Tibial artery (tissue), 4 donors: ENCODE results near the gene DSCAM.

Experiments
- DNase-seq, 2 donors: peaks; one replicate each; pipeline ENCODE4 v3.0.0-alpha.2; 2019
- H3K27ac ChIP-seq, 2 donors: fragments of 200-600 bp; sonication (generic) in 1 of 2; 1 replicate in 1 of 2; 2 replicates in 1 of 2; pipeline ENCODE4 v1.5.1; 2018 to 2019; ENCODE audit warnings: mild to moderate bottlenecking in 1 of 2
- H3K27me3 ChIP-seq, 2 donors: fragments of 200-600 bp; sonication (generic) in 1 of 2; one replicate each; pipeline versions ENCODE4 v1.5.1 to v1.6.0; 2016 to 2019
- H3K36me3 ChIP-seq, 3 donors: fragments of 200-600 bp; sonication (generic) in 2 of 3; one replicate each; pipeline ENCODE4 v1.5.1; 2016 to 2019; ENCODE audit warnings: mild to moderate bottlenecking in 2 of 3
- H3K4me1 ChIP-seq, 4 donors: fragments of 200-600 bp; sonication (generic) in 2 of 4; 1 replicate in 3 of 4; 2 replicates in 1 of 4; pipeline ENCODE4 v1.5.1; 2016 to 2019
- H3K4me3 ChIP-seq, 2 donors: fragments of 200-600 bp; sonication (generic) in 1 of 2; 1 replicate in 1 of 2; 2 replicates in 1 of 2; pipeline ENCODE4 v1.5.1; 2018 to 2019; ENCODE audit warnings: mild to moderate bottlenecking in 2 of 2
- H3K9me3 ChIP-seq, 3 donors: fragments of 200-600 bp; sonication (generic) in 1 of 3; one replicate each; pipeline ENCODE4 v1.5.1; 2016 to 2019
- CTCF ChIP-seq, 2 experiments: fragments of 200-600 bp in 1 of 2; fragments of 450-650 bp in 1 of 2; IDR thresholded peaks; one replicate each; pipeline ENCODE4 v1.5.1; 2017 to 2019; ENCODE audit warnings: antibody characterized with exemption in 2 of 2, mild to moderate bottlenecking in 1 of 2, moderate library complexity in 1 of 2
- intact Hi-C: fragments of 100-400 bp; cut with DNase I; formaldehyde crosslinking; loops from one replicate; pipeline ENCODE4 v1.15.0; 2023; ENCODE audit warnings: low total_unique reads

DSCAM gene

GRCh38 chr21:40837456-40837855 lies 9.5 kb downstream of the DSCAM start:
- intact Hi-C loops: no loop called here
- Histone ChIP-seq H3K4me1 (peaks cover 0 to 7% (median 0%) of the 10 kb centered on the region in 4 donors), H3K36me3 (no peaks in the 10 kb centered on the region), H3K9me3 (no peaks in the 10 kb centered on the region), H3K4me3 (no peak overlapping the region), H3K27ac (no peak overlapping the region), H3K27me3 (peaks cover 0 to 17% of the 10 kb centered on the region in 2 donors)
- no peak for DNase-seq
- TF ChIP-seq CTCF (IDR thresholded peaks at IDR 0.05): no peak

- H3K36me3 ChIP-seq: no peaks in the 10 kb centered on the region
- H3K4me1 ChIP-seq: no peaks in the 10 kb centered on the region
- H3K27ac ChIP-seq: no peak overlapping the region
- no peak for TF ChIP-seq CTCF (IDR thresholded peaks at IDR 0.05)
- H3K27me3 ChIP-seq: no peaks in the 10 kb centered on the region
- no peak for DNase-seq
- no peaks in the 10 kb centered on the region for H3K9me3 ChIP-seq
- intact Hi-C loops: no loop called here
- H3K4me3 ChIP-seq: no peak overlapping the region
These were observed 11.7 kb downstream of the DSCAM start for GRCh38 chr21:40835184-40835694.

- Histone ChIP-seq H3K4me1 (no peaks in the 10 kb centered on the region), H3K9me3 (no peaks in the 10 kb centered on the region), H3K27me3 (no peaks in the 10 kb centered on the region), H3K27ac (no peak overlapping the region), H3K36me3 (no peaks in the 10 kb centered on the region), H3K4me3 (no peak overlapping the region)
- no peak for TF ChIP-seq CTCF (IDR thresholded peaks at IDR 0.05)
- intact Hi-C loops: no loop called here
- no peak for DNase-seq
These were observed 13.8 kb downstream of the DSCAM start for GRCh38 chr21:40833184-40833583.

- Histone ChIP-seq H3K9me3 (no peaks in the 10 kb centered on the region), H3K4me1 (no peaks in the 10 kb centered on the region), H3K27ac (no peak overlapping the region), H3K27me3 (no peaks in the 10 kb centered on the region), H3K36me3 (no peaks in the 10 kb centered on the region), H3K4me3 (no peak overlapping the region)
- TF ChIP-seq CTCF (IDR thresholded peaks at IDR 0.05): no peak
- no peak for DNase-seq
- intact Hi-C loops: no loop called here
These were observed 14.6 kb downstream of the DSCAM start for GRCh38 chr21:40832316-40832715.

GRCh38 chr21:40830836-40831235 lies 16.1 kb downstream of the DSCAM start:
- no peak for TF ChIP-seq CTCF (IDR thresholded peaks at IDR 0.05)
- Histone ChIP-seq H3K4me1 (no peaks in the 10 kb centered on the region), H3K9me3 (no peaks in the 10 kb centered on the region), H3K4me3 (no peak overlapping the region), H3K27me3 (no peaks in the 10 kb centered on the region), H3K36me3 (no peaks in the 10 kb centered on the region), H3K27ac (no peak overlapping the region)
- no peak for DNase-seq
- intact Hi-C loops: no loop called here

- TF ChIP-seq CTCF (IDR thresholded peaks at IDR 0.05): no peak
- Histone ChIP-seq H3K4me1 (no peaks in the 10 kb centered on the region), H3K27me3 (no peaks in the 10 kb centered on the region), H3K4me3 (no peak overlapping the region), H3K9me3 (no peaks in the 10 kb centered on the region), H3K36me3 (no peaks in the 10 kb centered on the region), H3K27ac (no peak overlapping the region)
- DNase-seq: no peak
- intact Hi-C loops: no loop called here
These were observed 17.2 kb downstream of the DSCAM start for GRCh38 chr21:40829791-40830190.
